Measurements from ENCODE around the gene PID1.

PID1 gene

GRCh38 chr2:229104025-229104424 is 167.1 kb downstream of the PID1 start:
- Mint-ChIP-seq H3K4me1 (no peaks in the 10 kb centered on the region), H3K27me3 (no peaks in the 10 kb centered on the region), H3K9me3 (peaks cover 0 to 7% of the 10 kb centered on the region in 2 donors), H3K4me3 (no peak overlapping the region), H3K27ac (no peak overlapping the region)
- ATAC-seq = no peak
- no peak for DNase-seq

- H3K27ac Mint-ChIP-seq = no peak overlapping the region
- no peaks in the 10 kb centered on the region for H3K4me1 Mint-ChIP-seq
- no peaks in the 10 kb centered on the region for H3K9me3 Mint-ChIP-seq
- no peak for ATAC-seq
- no peak overlapping the region for H3K4me3 Mint-ChIP-seq
- no peak for DNase-seq
- no peaks in the 10 kb centered on the region for H3K27me3 Mint-ChIP-seq
Observed at GRCh38 chr2:229101314-229101713, 169.8 kb downstream of the PID1 start.

- Mint-ChIP-seq H3K27me3 (no peaks in the 10 kb centered on the region), H3K9me3 (peaks cover 0 to 7% of the 10 kb centered on the region in 2 donors), H3K4me3 (no peak overlapping the region), H3K27ac (no peak overlapping the region), H3K4me1 (no peaks in the 10 kb centered on the region)
- no peak for ATAC-seq
- no peak for DNase-seq
Observed at GRCh38 chr2:229099231-229099630, 171.9 kb downstream of the PID1 start.

GRCh38 chr2:229098801-229099200 is 172.3 kb downstream of the PID1 start:
- Mint-ChIP-seq H3K4me1 (no peaks in the 10 kb centered on the region), H3K27me3 (no peaks in the 10 kb centered on the region), H3K9me3 (peaks cover 0 to 9% of the 10 kb centered on the region in 2 donors), H3K4me3 (no peak overlapping the region), H3K27ac (no peak overlapping the region)
- DNase-seq (no peak), ATAC-seq (no peak)

DNA sequence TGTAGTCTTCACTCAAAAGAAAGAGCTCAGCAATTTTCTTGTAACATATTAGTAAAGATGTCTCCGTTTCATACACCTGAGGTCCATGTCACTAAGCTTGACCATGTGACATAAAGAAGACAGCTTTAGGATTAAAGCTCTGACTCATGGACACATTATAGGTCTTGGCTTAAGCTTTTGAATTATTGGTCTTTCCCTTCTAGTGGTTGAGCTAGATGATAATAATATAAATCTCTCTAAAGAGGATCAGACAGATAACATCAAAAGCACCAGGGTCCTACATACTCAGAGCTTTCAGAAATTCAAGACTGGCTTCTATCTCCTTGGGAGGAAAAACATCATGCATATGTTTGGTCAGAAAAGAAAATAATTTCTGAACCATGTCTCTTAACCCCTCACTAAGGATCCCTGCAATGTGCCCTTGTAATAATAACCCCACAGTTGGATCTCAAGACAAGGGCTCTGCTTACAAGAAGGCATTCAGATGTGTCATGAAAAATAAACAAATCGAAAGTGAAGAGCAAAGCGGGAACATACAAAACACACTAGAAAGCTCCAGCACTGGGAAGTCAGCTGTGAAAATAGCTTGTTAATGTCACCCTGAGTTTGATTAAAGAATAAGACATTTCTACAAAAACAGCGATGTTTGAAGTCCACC is 174.5 kb downstream of the PID1 start:
- ATAC-seq (no peak), DNase-seq (no peak)
- no peak overlapping the region for H3K4me3 Mint-ChIP-seq
- H3K27ac Mint-ChIP-seq = no peak overlapping the region
- H3K9me3 Mint-ChIP-seq = peaks cover 4 to 21% of the 10 kb centered on the region in 2 donors
- H3K27me3 Mint-ChIP-seq = no peaks in the 10 kb centered on the region
- H3K4me1 Mint-ChIP-seq = no peaks in the 10 kb centered on the region

DNA sequence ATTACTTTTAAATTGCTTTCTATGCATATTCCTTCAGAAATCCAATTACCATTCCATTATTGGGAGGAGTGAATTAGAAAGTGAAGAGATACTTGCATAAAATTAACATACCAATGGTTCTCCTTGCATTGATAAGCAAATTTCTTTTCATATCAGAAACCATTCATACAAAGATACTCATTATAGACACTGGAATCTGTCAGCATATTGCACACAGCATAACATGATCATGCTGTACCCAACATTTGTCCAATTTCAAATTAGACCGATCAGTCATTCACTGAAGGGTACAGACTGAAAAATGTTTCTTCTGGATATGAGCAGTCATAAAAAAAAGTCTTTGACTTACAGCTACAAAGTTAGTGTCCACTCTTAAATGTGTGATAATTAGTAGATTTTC is 175.6 kb downstream of the PID1 start:
- Mint-ChIP-seq H3K9me3 (peaks cover 4 to 21% of the 10 kb centered on the region in 2 donors), H3K4me3 (no peak overlapping the region), H3K27ac (no peak overlapping the region), H3K4me1 (no peaks in the 10 kb centered on the region), H3K27me3 (no peaks in the 10 kb centered on the region)
- DNase-seq (no peak), ATAC-seq (no peak)

DNA sequence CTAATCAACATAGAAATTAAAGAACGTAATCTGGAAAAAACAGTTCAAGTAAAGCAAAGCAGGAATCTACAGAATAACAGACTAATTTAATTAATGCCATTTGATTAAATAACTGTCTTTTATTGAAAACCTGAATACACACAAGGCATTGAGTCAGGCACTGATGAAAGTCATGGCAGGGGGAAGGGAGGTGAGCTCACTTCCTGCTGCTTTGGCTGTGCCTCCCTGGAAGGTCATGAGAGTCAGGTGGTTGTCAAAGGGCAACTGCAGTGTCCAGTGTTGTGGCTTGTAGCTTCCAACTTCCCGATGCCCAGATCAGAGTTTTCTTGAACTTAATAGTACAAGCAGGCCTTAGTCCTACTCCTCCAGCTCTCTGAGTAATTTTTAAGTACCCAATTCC is 180.9 kb downstream of the PID1 start:
- Mint-ChIP-seq H3K4me1 (no peaks in the 10 kb centered on the region), H3K27me3 (no peaks in the 10 kb centered on the region), H3K9me3 (peaks cover 4 to 21% of the 10 kb centered on the region in 2 donors), H3K4me3 (no peak overlapping the region), H3K27ac (no peak overlapping the region)
- DNase-seq = no peak
- ATAC-seq = no peak

DNA sequence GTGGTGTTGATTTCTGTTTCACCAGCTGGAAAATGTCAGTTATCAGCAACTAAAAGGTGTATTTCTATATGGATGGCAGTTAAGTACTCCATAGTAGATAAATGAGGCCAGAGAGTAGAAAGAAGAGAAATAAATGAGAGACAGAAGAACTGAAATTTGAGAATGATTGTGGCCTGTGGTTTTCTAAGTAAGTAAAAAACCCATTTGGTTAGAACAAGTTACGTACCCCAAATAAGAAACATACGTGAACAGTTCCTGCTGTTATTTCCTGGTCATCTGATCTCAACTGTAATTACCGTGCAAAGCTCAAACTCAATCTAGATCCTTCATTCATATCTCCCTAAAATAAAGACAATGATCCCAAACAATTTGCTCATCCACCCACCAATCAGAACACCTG is 181.3 kb downstream of the PID1 start:
- Mint-ChIP-seq H3K9me3 (peaks cover 4 to 20% of the 10 kb centered on the region in 2 donors), H3K27me3 (no peaks in the 10 kb centered on the region), H3K4me3 (no peak overlapping the region), H3K4me1 (no peaks in the 10 kb centered on the region), H3K27ac (no peak overlapping the region)
- ATAC-seq = no peak
- no peak for DNase-seq

DNA sequence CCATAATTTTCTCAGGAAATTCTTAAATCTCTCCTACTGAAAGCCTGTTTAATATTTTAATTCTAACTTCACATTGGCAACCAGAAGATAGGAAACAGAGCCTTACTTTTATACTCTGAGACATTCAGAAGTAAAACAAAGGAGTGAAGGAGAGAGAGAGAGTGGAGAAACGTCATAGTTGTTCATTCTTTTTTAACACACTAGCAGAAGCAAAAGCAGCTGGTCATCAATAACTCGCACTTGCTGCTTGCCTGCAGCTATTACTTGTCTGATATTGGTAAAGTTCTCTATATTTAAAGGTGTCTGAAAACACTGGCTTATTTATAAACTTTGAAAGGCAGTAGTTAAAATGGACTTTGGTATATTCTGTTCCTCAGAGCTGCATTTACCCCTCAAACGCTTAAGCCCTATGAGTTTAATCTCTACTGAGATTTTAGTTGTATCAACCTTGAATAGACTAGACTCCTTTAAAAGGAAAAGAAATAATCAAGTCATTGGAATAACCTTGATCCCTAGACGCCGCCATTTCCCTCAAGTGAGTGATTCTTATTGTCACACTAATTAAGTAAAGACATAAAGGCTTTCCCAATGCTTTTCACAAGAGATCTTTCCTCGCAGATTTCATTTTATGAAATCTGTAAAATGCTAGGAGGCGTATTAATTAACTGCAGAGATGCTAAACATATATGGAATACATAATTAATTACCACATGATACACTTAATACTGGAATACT is 182.0 kb downstream of the PID1 start:
- Mint-ChIP-seq H3K4me1 (no peaks in the 10 kb centered on the region), H3K27me3 (no peaks in the 10 kb centered on the region), H3K9me3 (peaks cover 4 to 13% of the 10 kb centered on the region in 2 donors), H3K27ac (no peak overlapping the region), H3K4me3 (no peak overlapping the region)
- DNase-seq (no peak), ATAC-seq (no peak)

- ATAC-seq (no peak), DNase-seq (no peak)
- Mint-ChIP-seq H3K4me1 (no peaks in the 10 kb centered on the region), H3K9me3 (peaks cover 4 to 10% of the 10 kb centered on the region in 2 donors), H3K27ac (no peak overlapping the region), H3K4me3 (no peak overlapping the region), H3K27me3 (no peaks in the 10 kb centered on the region)
Observed at GRCh38 chr2:229088517-229088913, 182.6 kb downstream of the PID1 start.

DNA sequence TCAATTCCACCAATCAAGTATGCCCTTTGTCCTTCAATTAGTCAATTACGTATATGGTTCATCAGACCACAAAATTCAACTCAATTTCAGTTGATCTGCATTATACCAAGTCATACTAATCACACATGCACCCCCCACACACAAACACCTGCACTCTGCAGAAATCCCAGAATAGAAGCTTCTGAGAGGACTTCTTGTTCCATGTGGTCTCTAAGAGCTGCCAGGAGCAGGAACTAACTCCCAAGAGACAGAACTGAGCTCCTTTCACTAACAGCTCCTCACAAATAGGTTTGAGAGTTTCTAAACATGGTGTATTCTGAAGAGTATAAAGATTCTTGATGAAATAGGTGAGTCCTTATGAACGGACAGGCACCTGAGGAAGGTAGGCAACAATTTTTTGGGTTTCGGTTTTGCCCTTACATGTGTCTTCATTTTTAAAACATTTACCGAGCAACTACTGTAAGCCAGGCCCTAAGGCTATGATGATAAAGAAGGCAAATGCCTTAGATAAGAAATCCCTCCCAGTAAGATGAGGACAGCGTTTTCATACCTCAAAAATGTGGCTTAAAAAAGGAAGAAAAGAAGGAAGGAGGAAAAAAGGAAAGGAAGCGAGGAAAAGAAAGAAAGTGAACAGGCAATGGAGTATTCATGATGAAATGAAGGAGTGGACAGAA is 183.1 kb downstream of the PID1 start:
- Mint-ChIP-seq H3K27ac (no peak overlapping the region), H3K9me3 (peaks cover 4 to 5% of the 10 kb centered on the region in 2 donors), H3K4me1 (no peaks in the 10 kb centered on the region), H3K4me3 (no peak overlapping the region), H3K27me3 (no peaks in the 10 kb centered on the region)
- ATAC-seq (no peak), DNase-seq (no peak)

GRCh38 chr2:229087267-229087666 is 183.8 kb downstream of the PID1 start:
- Mint-ChIP-seq H3K4me3 (no peak overlapping the region), H3K9me3 (no peaks in the 10 kb centered on the region), H3K4me1 (no peaks in the 10 kb centered on the region), H3K27ac (no peak overlapping the region), H3K27me3 (no peaks in the 10 kb centered on the region)
- ATAC-seq (no peak), DNase-seq (no peak)

DNA sequence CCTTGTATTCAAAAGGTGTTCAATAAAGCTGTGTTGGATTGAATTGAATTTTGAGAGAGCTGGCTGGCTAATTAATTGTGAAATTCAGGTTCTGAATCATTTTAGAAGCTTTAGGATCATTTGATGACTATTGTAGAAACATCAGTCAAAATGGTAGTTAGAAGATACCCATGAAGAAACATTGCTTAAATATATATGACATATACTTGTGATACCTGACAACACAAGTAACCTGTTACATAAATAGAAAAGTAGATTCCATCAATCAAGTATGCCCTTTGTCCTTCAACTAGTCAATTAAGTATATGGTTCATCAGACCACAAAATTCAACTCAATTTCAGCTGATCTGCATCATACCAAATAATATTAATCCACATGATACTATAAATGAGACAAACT is 185.6 kb downstream of the PID1 start:
- DNase-seq (no peak), ATAC-seq (no peak)
- no peaks in the 10 kb centered on the region for H3K4me1 Mint-ChIP-seq
- H3K4me3 Mint-ChIP-seq = no peak overlapping the region
- H3K27ac Mint-ChIP-seq = no peak overlapping the region
- H3K9me3 Mint-ChIP-seq = no peaks in the 10 kb centered on the region
- no peaks in the 10 kb centered on the region for H3K27me3 Mint-ChIP-seq

- H3K4me3 Mint-ChIP-seq = no peak overlapping the region
- ATAC-seq = no peak
- no peaks in the 10 kb centered on the region for H3K4me1 Mint-ChIP-seq
- H3K27me3 Mint-ChIP-seq = no peaks in the 10 kb centered on the region
- H3K27ac Mint-ChIP-seq = no peak overlapping the region
- no peaks in the 10 kb centered on the region for H3K9me3 Mint-ChIP-seq
- DNase-seq = no peak
Observed at GRCh38 chr2:229084447-229084846, 186.6 kb downstream of the PID1 start.

- no peak for ATAC-seq
- peaks cover 0 to 2% of the 10 kb centered on the region in 2 donors for H3K9me3 Mint-ChIP-seq
- no peak overlapping the region for H3K4me3 Mint-ChIP-seq
- no peaks in the 10 kb centered on the region for H3K27me3 Mint-ChIP-seq
- H3K4me1 Mint-ChIP-seq = no peaks in the 10 kb centered on the region
- no peak for DNase-seq
- H3K27ac Mint-ChIP-seq = no peak overlapping the region
Observed at GRCh38 chr2:229083606-229084340, 187.3 kb downstream of the PID1 start.

DNA sequence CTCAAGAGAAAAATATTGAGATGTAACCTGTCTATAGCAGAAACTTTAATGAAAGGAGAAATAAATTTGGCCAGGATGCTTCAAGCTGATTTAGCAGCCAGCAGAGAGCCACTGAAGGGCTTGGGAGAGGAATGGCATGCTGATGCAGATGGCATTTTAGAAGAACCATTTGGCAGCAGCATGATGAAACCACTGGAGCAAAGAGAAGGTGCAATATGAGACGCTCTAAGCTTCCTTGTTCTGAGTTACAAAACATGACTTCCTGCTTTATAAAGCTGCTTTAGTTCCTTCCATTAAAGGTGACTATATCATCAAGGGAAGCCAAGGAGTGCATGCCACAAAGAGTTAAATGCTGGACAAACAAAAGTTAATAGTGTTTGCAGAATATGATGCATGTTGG is 189.7 kb downstream of the PID1 start:
- H3K9me3 Mint-ChIP-seq = peaks cover 0 to 23% of the 10 kb centered on the region in 2 donors
- no peak overlapping the region for H3K4me3 Mint-ChIP-seq
- ATAC-seq (no peak), DNase-seq (no peak)
- H3K27ac Mint-ChIP-seq = no peak overlapping the region
- no peaks in the 10 kb centered on the region for H3K4me1 Mint-ChIP-seq
- H3K27me3 Mint-ChIP-seq = no peaks in the 10 kb centered on the region

All from stimulated activated naive CD8-positive, alpha-beta T cell treated with anti-CD3 and anti-CD28 coated beads, Interleukin-15, amount 100 ng/mL, for 72 hours (primary cell).